HEK293T (cell line): ENCODE data around the gene GMCL1.
"Not testable (repeated sequence)": the region's sequence is repeated elsewhere in the genome, so short reads cannot be mapped to it uniquely, and the experiment has no call there.

Experiments used
- CTCF ChIA-PET: fragments of 350-600 bp; formaldehyde crosslinking; extraction: SDS; loops from one replicate; lab custom pipeline; 2021; ENCODE audit warnings: antibody characterized with exemption, inconsistent platforms; lab: Yijun Ruan, JAX
- POLR2A ChIA-PET: fragments of 350-600 bp; formaldehyde crosslinking; extraction: SDS; loops from one replicate; lab custom pipeline; 2020; ENCODE audit warnings: antibody characterized with exemption, inconsistent platforms; lab: Yijun Ruan, JAX
- DNase-seq: peaks from one replicate; pipeline ENCODE4 v3.0.0; 2012; ENCODE audit warnings: mixed read lengths; ENCODE audit errors: extremely low spot score
- ARNT ChIP-seq: fragments of 450-650 bp; IDR thresholded peaks from 2 replicates; pipeline ENCODE4 v1.6.1; 2017; ENCODE audit warnings: mild to moderate bottlenecking
- BHLHE40 ChIP-seq: fragments of 450-650 bp; IDR thresholded peaks from 2 replicates; pipeline ENCODE4 v1.6.1; 2016; ENCODE audit warnings: mild to moderate bottlenecking, moderate library complexity, borderline replicate concordance
- CTBP1 ChIP-seq: fragments of 450-650 bp; IDR thresholded peaks from 2 replicates; pipeline ENCODE4 v1.6.1; 2016; ENCODE audit warnings: borderline replicate concordance
- ELF4 ChIP-seq: fragments of 450-650 bp; IDR thresholded peaks from 2 replicates; pipeline ENCODE4 v1.6.1; 2017; ENCODE audit warnings: antibody characterized with exemption
- FOXA1 ChIP-seq: fragments of 450-650 bp; IDR thresholded peaks from 2 replicates; pipeline ENCODE4 v1.6.1; 2016; ENCODE audit warnings: mild to moderate bottlenecking
- FOXK2 ChIP-seq: fragments of 450-650 bp; IDR thresholded peaks from 2 replicates; pipeline ENCODE4 v1.6.1; 2016; ENCODE audit warnings: mild to moderate bottlenecking
- FOXM1 ChIP-seq: fragments of 450-650 bp; IDR thresholded peaks from 2 replicates; pipeline ENCODE4 v1.6.1; 2017; ENCODE audit warnings: mild to moderate bottlenecking, borderline replicate concordance
- HDGF ChIP-seq: fragments of 450-650 bp; IDR thresholded peaks from 2 replicates; pipeline ENCODE4 v1.6.1; 2017; ENCODE audit warnings: antibody characterized with exemption, borderline replicate concordance
- L3MBTL2 ChIP-seq: fragments of 450-650 bp; conservative IDR thresholded peaks from 2 replicates; pipeline ENCODE4 v1.6.1; 2016; ENCODE audit warnings: mild to moderate bottlenecking
- LEF1 ChIP-seq: fragments of 450-650 bp; IDR thresholded peaks from 2 replicates; pipeline ENCODE4 v1.6.1; 2017; ENCODE audit warnings: mild to moderate bottlenecking, borderline replicate concordance
- NFRKB ChIP-seq: fragments of 450-650 bp; IDR thresholded peaks from 2 replicates; pipeline ENCODE4 v1.6.1; 2016; ENCODE audit warnings: mild to moderate bottlenecking, moderate library complexity
- SP1 ChIP-seq: fragments of 450-650 bp; IDR thresholded peaks from 2 replicates; pipeline ENCODE4 v1.6.1; 2017
- SUZ12 ChIP-seq: fragments of 450-650 bp; IDR thresholded peaks from 2 replicates; pipeline ENCODE4 v1.6.1; 2016; ENCODE audit warnings: mild to moderate bottlenecking
- TARDBP ChIP-seq: fragments of 450-650 bp; IDR thresholded peaks from 2 replicates; pipeline ENCODE4 v1.6.1; 2016
- ZNF384 ChIP-seq: fragments of 450-650 bp; IDR thresholded peaks from 2 replicates; pipeline ENCODE4 v1.6.1; 2016
- TF ChIP-seq, protein P1 (sequence below): fragments of 450-650 bp; IDR thresholded peaks from 2 replicates; pipeline ENCODE4 v1.6.1; 2016

The GMCL1 gene

GRCh38 chr2:69801745-69802290 is 27.6 kb upstream of the GMCL1 start:
- ChIA-PET POLR2A (no interaction called here), CTCF (interaction anchor here (0.9 to 1.1 kb wide), 3 partner anchors 14 to 77 kb away, joined by 3 to 4 read pairs (median 3); no protein-coding TSS in a partner anchor)
- TF ChIP-seq, protein P1, sequence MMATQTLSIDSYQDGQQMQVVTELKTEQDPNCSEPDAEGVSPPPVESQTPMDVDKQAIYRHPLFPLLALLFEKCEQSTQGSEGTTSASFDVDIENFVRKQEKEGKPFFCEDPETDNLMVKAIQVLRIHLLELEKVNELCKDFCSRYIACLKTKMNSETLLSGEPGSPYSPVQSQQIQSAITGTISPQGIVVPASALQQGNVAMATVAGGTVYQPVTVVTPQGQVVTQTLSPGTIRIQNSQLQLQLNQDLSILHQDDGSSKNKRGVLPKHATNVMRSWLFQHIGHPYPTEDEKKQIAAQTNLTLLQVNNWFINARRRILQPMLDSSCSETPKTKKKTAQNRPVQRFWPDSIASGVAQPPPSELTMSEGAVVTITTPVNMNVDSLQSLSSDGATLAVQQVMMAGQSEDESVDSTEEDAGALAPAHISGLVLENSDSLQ, result 0 out of 2 replicates have a peak, but pooled peaks have one; percentile 26
- no peak for TF ChIP-seq CTBP1
- no peak for DNase-seq

- not testable (repeated sequence) for DNase-seq
- CTCF ChIA-PET, result interaction anchor here (1.1 to 1.6 kb wide), 3 partner anchors 12 to 78 kb away, joined by 3 to 5 read pairs (median 5); no protein-coding TSS in a partner anchor
Measured at GRCh38 chr2:69802781-69803367, 26.6 kb upstream of the GMCL1 start.

DNA sequence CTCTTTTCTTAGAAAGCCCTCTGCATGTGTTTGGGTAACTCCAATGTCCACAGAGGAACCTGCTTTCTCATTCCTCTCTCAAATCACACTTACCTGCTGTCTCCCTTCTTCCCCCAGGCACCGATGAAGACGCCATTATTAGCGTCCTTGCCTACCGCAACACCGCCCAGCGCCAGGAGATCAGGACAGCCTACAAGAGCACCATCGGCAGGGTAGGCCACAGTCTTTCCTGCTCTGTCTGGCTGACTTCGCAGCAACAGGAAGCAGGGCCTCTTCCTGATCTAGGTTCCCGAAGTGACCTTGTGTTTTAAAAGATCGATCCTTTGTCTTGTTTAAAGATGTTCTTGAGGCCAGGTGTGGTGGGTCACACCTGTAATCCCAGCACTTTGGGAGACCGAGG is 25.0 kb upstream of the GMCL1 start:
- ChIA-PET POLR2A (no interaction called here), CTCF (interaction anchor here (0.9 to 1.4 kb wide), 2 partner anchors 12 to 80 kb away, joined by 3 to 5 read pairs; no protein-coding TSS in a partner anchor)
- no peak for TF ChIP-seq ZNF384
- no peak for TF ChIP-seq FOXA1
- no peak for TF ChIP-seq L3MBTL2
- no peak for TF ChIP-seq ELF4
- no peak for TF ChIP-seq TARDBP
- TF ChIP-seq, protein P1, result no peak
- TF ChIP-seq CTBP1, result no peak
- no peak for TF ChIP-seq LEF1
- no peak for DNase-seq

More at GRCh38 chr2:69802781-69803367, 26.6 kb upstream of the GMCL1 start:
- POLR2A ChIA-PET, result not testable (repeated sequence)

DNA sequence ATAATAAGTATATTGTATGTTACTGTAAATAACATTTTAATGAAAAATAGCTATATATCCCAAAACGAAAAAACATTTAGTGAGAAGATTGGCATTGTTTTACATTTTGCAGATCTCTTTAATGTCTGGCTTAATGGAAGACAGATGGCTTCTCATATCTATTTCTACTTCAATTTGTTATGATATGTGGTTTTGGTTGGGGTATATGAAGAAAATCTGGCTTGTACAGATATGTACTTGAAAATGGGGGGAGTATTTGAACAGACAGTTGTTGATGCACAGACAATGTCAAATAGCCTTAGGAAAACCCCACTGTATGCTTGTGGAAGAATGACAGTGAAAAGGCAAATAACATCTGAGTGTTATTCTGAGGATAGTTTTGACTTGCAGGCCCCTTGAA is 23.6 kb upstream of the GMCL1 start:
- ChIA-PET POLR2A (no interaction called here), CTCF (no interaction called here)
- TF ChIP-seq ARNT (no peak), FOXA1 (no peak), CTBP1 (no peak), FOXK2 (no peak), NFRKB (no peak), FOXM1 (no peak), HDGF (no peak), LEF1 (no peak), TARDBP (no peak), SP1 (no peak)
- TF ChIP-seq, protein P1, result no peak
- DNase-seq, result no peak

DNA sequence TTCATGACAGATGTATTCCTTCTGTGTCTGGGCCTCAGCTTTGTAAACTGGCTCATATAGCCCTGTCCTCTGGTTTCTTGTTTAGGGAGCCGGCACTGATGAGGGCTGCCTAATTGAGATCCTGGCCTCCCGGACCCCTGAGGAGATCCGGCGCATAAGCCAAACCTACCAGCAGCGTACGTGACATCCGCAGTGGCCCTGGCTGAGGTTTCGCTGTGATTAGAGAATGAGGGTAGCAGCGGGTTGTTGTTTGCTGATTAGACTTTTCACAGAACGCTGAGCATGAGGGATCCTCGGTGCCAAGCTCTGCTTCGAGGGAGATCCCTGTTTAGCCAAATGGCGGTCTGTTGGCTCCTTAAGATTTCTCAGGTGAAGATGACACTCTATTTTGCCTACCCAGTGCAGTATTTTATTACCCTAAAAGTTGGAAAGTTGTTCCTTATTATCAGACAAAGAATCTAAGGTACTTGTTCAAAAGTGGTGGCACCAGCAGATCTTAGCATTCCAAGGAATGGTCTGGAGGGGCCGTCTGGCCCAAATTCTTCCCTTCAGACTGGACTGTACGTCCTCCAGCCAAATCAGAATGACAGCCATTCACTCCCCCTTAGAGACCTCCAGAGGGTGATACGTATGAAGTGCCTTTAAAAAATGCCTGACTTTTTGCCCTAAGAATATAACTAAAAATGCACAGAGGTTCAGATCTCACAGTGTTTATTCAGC is 21.5 kb upstream of the GMCL1 start:
- TF ChIP-seq ARNT, result no peak
- no peak for TF ChIP-seq CTBP1
- TF ChIP-seq SUZ12, result no peak
- TF ChIP-seq TARDBP, result no peak
- TF ChIP-seq HDGF, result no peak
- TF ChIP-seq L3MBTL2, result no peak
- TF ChIP-seq NFRKB, result no peak
- TF ChIP-seq LEF1, result no peak
- TF ChIP-seq SP1, result no peak
- TF ChIP-seq, protein P1, result no peak
- no peak for TF ChIP-seq FOXM1
- no peak for TF ChIP-seq BHLHE40
- TF ChIP-seq ELF4, result no peak
- no peak for TF ChIP-seq ZNF384
- DNase-seq, result no peak
- POLR2A ChIA-PET, result interaction anchor here (0.8 kb wide), 1 partner anchor 9 kb away, joined by 5 read pairs; no protein-coding TSS in a partner anchor
- CTCF ChIA-PET, result interaction anchor here (0.6 kb wide), 1 partner anchor 9 kb away, joined by 3 read pairs; no protein-coding TSS in a partner anchor

GRCh38 chr2:69810550-69810949 is 18.9 kb upstream of the GMCL1 start:
- POLR2A ChIA-PET, result no interaction called here
- DNase-seq, result no peak
- CTCF ChIA-PET, result interaction anchor here (0.6 to 4.4 kb wide), 2 partner anchors 52 to 86 kb away, joined by 3 to 35 read pairs; no protein-coding TSS in a partner anchor
- TF ChIP-seq ZNF384 (no peak), HDGF (no peak), BHLHE40 (no peak), ELF4 (no peak), TARDBP (no peak), SUZ12 (no peak), FOXM1 (no peak), NFRKB (no peak), CTBP1 (no peak), LEF1 (no peak), L3MBTL2 (no peak), FOXK2 (no peak)
